Activated naive CD8-positive, alpha-beta T cell treated with anti-CD3 and anti-CD28 coated beads, Interleukin-2, amount 50 U/mL, for 16 hours (primary cell): ENCODE measurements around the gene DNAH2.

Source experiments
- DNase-seq: peaks from one replicate; pipeline ENCODE4 v3.0.0-alpha.2; 2020; ENCODE audit warnings: low read depth, low spot score

The DNAH2 gene, protein sequence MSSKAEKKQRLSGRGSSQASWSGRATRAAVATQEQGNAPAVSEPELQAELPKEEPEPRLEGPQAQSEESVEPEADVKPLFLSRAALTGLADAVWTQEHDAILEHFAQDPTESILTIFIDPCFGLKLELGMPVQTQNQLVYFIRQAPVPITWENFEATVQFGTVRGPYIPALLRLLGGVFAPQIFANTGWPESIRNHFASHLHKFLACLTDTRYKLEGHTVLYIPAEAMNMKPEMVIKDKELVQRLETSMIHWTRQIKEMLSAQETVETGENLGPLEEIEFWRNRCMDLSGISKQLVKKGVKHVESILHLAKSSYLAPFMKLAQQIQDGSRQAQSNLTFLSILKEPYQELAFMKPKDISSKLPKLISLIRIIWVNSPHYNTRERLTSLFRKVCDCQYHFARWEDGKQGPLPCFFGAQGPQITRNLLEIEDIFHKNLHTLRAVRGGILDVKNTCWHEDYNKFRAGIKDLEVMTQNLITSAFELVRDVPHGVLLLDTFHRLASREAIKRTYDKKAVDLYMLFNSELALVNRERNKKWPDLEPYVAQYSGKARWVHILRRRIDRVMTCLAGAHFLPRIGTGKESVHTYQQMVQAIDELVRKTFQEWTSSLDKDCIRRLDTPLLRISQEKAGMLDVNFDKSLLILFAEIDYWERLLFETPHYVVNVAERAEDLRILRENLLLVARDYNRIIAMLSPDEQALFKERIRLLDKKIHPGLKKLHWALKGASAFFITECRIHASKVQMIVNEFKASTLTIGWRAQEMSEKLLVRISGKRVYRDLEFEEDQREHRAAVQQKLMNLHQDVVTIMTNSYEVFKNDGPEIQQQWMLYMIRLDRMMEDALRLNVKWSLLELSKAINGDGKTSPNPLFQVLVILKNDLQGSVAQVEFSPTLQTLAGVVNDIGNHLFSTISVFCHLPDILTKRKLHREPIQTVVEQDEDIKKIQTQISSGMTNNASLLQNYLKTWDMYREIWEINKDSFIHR (N-terminal part only)

GRCh38 chr17:7716901-7717755, at the start of gene DNAH2:
DNAH2 (plus strand) TSS chr17:7717744; CDS start chr17:7719735, 1,991 bp downstream.
- DNase-seq = no peak

- no peak for DNase-seq
Observed at GRCh38 chr17:7668482-7668881, 49.1 kb upstream of the DNAH2 start.

GRCh38 chr17:7673239-7673638, 44.3 kb upstream of the DNAH2 start:
- no peak for DNase-seq

- no peak for DNase-seq
Observed at GRCh38 chr17:7674934-7675333, 42.6 kb upstream of the DNAH2 start.

GRCh38 chr17:7676533-7676932, 41.0 kb upstream of the DNAH2 start:
- no peak for DNase-seq

DNA sequence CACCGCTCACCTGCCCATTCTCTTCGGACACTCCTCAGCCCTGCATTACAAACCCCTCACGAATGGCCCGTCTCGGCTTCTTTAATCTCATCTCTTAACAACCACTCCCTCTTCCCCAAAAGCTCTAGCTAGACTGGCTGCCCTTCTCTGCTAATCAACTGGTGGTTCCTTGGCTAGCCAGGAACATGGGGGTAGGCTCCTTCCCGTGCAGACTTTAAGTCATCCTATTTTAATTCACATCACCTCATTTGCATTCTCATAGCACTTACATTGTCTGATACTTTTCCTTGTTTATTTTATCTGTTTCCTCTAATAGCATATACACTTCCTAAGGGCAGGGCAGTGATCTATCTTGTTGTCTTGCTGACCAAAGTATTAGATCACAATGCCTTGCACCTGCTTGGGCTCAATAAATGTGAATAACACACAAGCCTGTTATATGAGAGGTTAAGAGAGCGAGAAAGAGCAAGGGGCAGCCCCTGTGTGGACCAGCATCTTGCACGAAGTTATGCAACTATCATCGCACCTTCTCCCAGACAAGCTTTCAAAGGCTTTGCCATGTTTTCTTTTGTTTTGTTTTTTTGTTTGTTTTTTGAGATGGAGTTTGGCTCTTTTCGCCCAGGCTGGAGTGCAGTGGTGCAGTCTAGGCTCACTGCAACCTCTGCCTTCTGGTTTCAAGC, 40.0 kb upstream of the DNAH2 start:
- DNase-seq = no peak

GRCh38 chr17:7684851-7685532, 32.6 kb upstream of the DNAH2 start:
- DNase-seq = no peak

- DNase-seq = peak; percentile 66
Observed at GRCh38 chr17:7685533-7686221, 31.9 kb upstream of the DNAH2 start.

- peak; percentile 55 for DNase-seq
Observed at GRCh38 chr17:7686222-7687071, 31.1 kb upstream of the DNAH2 start.

- peak; percentile 66 for DNase-seq
Observed at GRCh38 chr17:7687072-7687907, 30.3 kb upstream of the DNAH2 start, which contains the start of gene TP53. TP53 (minus strand) TSS chr17:7687490; CDS start chr17:7676594, 10,896 bp downstream.

DNA sequence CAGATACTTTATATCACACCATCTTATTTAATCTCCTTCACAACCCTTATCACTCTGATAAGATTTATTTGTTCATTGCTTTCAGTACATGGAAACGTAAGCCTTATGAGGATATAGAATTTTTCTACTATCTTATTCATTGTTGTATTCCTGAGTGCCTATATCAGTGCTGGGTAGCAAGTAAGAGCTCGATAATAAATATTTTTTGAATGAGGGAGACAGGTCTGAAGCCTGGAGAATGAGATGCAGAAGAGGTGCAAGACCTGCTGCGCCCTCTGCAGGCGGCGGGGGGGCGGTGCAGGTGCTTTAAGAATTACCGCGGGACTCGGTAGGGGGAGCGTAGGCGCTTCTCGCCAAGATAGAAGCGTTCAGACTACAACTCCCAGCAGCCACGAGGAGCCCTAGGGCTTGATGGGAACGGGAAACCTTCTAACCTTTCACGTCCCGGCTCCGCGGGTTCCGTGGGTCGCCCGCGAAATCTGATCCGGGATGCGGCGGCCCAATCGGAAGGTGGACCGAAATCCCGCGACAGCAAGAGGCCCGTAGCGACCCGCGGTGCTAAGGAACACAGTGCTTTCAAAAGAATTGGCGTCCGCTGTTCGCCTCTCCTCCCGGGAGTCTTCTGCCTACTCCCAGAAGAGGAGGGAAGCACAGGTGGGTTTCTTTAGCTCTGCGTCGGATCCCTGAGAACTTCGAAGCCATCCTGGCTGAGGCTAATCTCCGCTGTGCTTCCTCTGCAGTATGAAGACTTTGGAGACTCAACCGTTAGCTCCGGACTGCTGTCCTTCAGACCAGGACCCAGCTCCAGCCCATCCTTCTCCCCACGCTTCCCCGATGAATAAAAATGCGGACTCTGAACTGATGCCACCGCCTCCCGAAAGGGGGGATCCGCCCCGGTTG, 29.4 kb upstream of the DNAH2 start, which contains the start of gene WRAP53:
TSS of gene WRAP53 (plus strand) at position 570 of the 900 bp plus-strand sequence. CDS start at position 742, 172 bp downstream.
- DNase-seq = peak; percentile 91

GRCh38 chr17:7688808-7689316, 28.7 kb upstream of the DNAH2 start:
- DNase-seq = no peak

- DNase-seq = no peak
Observed at GRCh38 chr17:7695586-7695985, 22.0 kb upstream of the DNAH2 start.

GRCh38 chr17:7697828-7698588, 19.5 kb upstream of the DNAH2 start:
- no peak for DNase-seq

GRCh38 chr17:7700510-7700909, 17.0 kb upstream of the DNAH2 start:
- no peak for DNase-seq

- DNase-seq = no peak
Observed at GRCh38 chr17:7701681-7702080, 15.9 kb upstream of the DNAH2 start.
